ENCODE measurements around the gene TP53BP1.
"Not testable (repeated sequence)": the region's sequence is repeated elsewhere in the genome, so short reads cannot be mapped to it uniquely, and the experiment has no call there.

TP53BP1 gene

GRCh38 chr15:43492673-43493601, at the start of gene TP53BP1:
TP53BP1 (minus strand) TSS chr15:43493156; CDS start chr15:43493043, 113 bp downstream.
- peak; percentile 80 for DNase-seq

GRCh38 chr15:43541785-43542184, 48.8 kb upstream of the TP53BP1 start:
- DNase-seq = no peak

GRCh38 chr15:43538091-43538490, 45.1 kb upstream of the TP53BP1 start:
- DNase-seq = no peak

GRCh38 chr15:43534897-43535296, 41.9 kb upstream of the TP53BP1 start:
- DNase-seq = no peak

GRCh38 chr15:43532826-43533225, 39.9 kb upstream of the TP53BP1 start:
- DNase-seq = not testable (repeated sequence)

- DNase-seq = no peak
Measured at GRCh38 chr15:43531018-43531670, 38.2 kb upstream of the TP53BP1 start.

GRCh38 chr15:43529587-43530345, 36.8 kb upstream of the TP53BP1 start:
- DNase-seq = no peak

GRCh38 chr15:43529141-43529540, 36.2 kb upstream of the TP53BP1 start:
- no peak for DNase-seq

GRCh38 chr15:43528542-43529007, 35.6 kb upstream of the TP53BP1 start:
- DNase-seq = no peak

GRCh38 chr15:43527802-43528541, 35.0 kb upstream of the TP53BP1 start:
- no peak for DNase-seq

GRCh38 chr15:43527016-43527801, 34.3 kb upstream of the TP53BP1 start:
- no peak for DNase-seq

- no peak for DNase-seq
Measured at GRCh38 chr15:43526261-43526930, 33.4 kb upstream of the TP53BP1 start.

GRCh38 chr15:43525131-43525530, 32.2 kb upstream of the TP53BP1 start:
- DNase-seq = no peak

- DNase-seq = no peak
Measured at GRCh38 chr15:43524254-43524845, 31.4 kb upstream of the TP53BP1 start.

GRCh38 chr15:43523646-43524045, 30.7 kb upstream of the TP53BP1 start:
- DNase-seq = no peak

GRCh38 chr15:43522247-43522646, 29.3 kb upstream of the TP53BP1 start:
- no peak for DNase-seq

- no peak for DNase-seq
Measured at GRCh38 chr15:43521419-43521818, 28.5 kb upstream of the TP53BP1 start.

GRCh38 chr15:43520138-43520537, 27.2 kb upstream of the TP53BP1 start:
- DNase-seq = no peak

- no peak for DNase-seq
Measured at GRCh38 chr15:43519196-43519595, 26.2 kb upstream of the TP53BP1 start.

- DNase-seq = peak; percentile 16
Measured at GRCh38 chr15:43518197-43518761, 25.3 kb upstream of the TP53BP1 start.

Data from NCI-H748 treated with DMSO at 0.1 percent for 48 hours (cell line).